ENCODE results near the gene RCL1.

RCL1 gene

GRCh38 chr9:4833781-4834560 is 41.2 kb downstream of the RCL1 start:
- peak; percentile 49 to 71 for DNase-seq
- no peak for TF ChIP-seq POLR2A (IDR thresholded peaks at IDR 0.05; ENCODE audit: low read length)
- no peak for TF ChIP-seq GATA1 (IDR thresholded peaks at IDR 0.05; ENCODE audit: low read depth, low read length)

- no peak for DNase-seq
- TF ChIP-seq POLR2A (IDR thresholded peaks at IDR 0.05; ENCODE audit: low read length) (no peak), GATA1 (IDR thresholded peaks at IDR 0.05; ENCODE audit: low read depth, low read length) (no peak)
These were observed 43.9 kb downstream of the RCL1 start for GRCh38 chr9:4836676-4837075.

DNA sequence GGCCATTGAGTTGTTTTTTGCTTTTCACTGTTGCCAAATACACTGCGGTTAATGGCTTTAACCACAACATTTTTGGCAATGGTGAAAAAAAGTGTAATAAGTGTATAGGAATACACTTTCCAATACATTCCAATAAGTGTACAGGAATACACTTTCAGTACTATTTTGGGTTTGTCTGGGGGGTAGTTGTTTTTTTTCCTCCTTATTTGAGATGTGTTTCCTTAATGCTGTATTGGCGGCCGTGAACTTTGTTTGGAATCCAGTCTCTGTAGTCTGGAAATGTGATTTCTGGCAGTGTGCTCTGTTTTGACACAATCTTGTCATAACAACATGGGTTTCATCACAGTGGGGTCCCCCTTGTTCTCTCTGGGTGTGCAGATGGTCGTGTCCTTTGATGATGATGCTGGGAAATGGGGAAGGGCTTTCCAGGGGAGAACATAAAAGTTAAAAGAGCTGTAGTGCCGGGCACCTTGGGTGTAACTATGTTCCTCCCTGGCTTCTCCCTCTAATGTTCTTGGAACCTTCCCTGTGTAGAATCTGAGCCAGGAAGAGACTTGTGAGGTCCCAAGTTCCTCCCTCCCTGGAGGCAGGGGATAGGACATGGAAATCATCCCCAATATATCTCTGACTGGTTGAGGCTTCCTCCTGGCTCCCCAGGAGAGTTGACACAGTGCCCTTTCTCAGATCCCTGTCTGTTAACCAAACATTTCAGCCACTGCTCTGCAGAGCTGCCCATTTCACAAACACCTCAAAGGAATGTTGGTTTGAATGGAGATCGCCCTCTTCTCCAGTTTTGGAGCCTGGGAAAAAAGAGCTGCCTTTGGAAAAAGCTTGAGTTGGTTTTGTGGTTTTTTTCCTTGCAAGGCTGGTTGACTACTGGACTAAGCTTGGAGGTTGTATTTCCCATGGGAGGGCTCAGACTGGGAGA is 44.8 kb downstream of the RCL1 start:
- TF ChIP-seq GATA1 (IDR thresholded peaks at IDR 0.05; ENCODE audit: low read depth, low read length), result no peak
- no peak for TF ChIP-seq POLR2A (IDR thresholded peaks at IDR 0.05; ENCODE audit: low read length)
- no peak for DNase-seq

DNA sequence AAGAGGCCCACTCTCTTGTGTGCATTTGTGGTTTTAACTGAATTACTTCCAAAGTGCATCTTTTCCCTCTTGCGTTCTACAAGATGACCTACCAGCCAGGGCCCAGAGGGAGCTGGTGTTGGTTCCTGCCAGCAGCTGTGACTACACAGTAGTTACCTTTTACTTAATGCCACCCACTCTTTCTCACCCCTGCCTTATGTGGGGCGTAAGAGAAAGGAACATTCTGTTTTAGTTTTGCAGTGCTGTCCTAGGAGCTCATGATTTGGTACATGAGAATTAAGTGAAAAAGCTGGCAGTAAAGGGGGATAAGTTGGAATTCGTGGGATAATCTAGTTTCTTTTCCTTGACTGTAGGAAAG is 45.4 kb downstream of the RCL1 start:
- TF ChIP-seq POLR2A (IDR thresholded peaks at IDR 0.05; ENCODE audit: low read length), result no peak
- no peak for TF ChIP-seq GATA1 (IDR thresholded peaks at IDR 0.05; ENCODE audit: low read depth, low read length)
- DNase-seq, result no peak

DNA sequence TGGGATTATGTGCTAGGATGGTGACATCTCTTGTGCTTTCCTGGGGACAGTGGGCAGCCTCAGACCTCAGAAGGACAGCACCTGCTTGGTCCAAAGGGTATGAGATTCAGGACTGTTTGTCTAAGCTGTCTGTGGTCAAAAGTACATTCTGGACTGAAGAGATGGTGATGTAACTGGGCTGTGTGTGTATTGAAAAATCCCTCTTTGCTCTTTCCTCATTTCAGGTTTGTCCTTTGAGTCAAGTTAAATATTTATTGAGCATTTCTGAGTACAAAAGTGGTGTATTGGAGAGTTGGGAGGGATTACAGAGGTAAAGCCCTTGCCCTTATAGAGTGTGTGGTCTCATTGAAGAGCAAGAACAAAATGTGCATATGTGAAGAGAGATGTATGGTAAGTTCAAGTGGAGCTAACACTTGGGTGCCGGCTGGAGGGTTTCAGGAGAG is 46.7 kb downstream of the RCL1 start:
- TF ChIP-seq POLR2A (IDR thresholded peaks at IDR 0.05; ENCODE audit: low read length) (no peak), GATA1 (IDR thresholded peaks at IDR 0.05; ENCODE audit: low read depth, low read length) (no peak)
- DNase-seq, result no peak

- no peak for DNase-seq
- TF ChIP-seq POLR2A (IDR thresholded peaks at IDR 0.05; ENCODE audit: low read length), result no peak
- TF ChIP-seq GATA1 (IDR thresholded peaks at IDR 0.05; ENCODE audit: low read depth, low read length), result no peak
These were observed 47.3 kb downstream of the RCL1 start for GRCh38 chr9:4840018-4840417.

GRCh38 chr9:4842213-4842612 is 49.5 kb downstream of the RCL1 start:
- no peak for DNase-seq
- TF ChIP-seq POLR2A (IDR thresholded peaks at IDR 0.05; ENCODE audit: low read length) (no peak), GATA1 (IDR thresholded peaks at IDR 0.05; ENCODE audit: low read depth, low read length) (no peak)

DNA sequence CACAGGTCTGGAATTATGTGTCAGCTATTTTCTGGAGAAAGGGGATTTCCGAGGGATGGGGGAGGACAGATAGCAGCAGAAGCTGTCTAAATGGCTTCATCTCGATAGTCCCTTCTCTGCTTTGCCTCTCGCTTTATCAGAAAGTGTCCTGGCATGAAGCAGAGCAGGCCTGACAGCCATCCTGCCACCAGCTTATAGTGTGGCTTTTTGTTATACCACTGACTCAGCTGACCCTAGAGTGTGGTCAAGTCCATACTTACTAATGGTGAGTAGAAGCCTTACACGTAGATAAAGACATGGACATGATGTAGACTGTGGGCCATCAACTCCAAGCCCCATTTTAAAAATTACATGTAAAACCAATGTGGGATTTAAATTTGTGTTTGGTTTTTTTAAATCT is 50.0 kb downstream of the RCL1 start:
- no peak for TF ChIP-seq POLR2A (IDR thresholded peaks at IDR 0.05; ENCODE audit: low read length)
- no peak for TF ChIP-seq GATA1 (IDR thresholded peaks at IDR 0.05; ENCODE audit: low read depth, low read length)
- peak in 1 of 2 experiments; percentile 18 for DNase-seq

GRCh38 chr9:4844056-4844838 is 51.5 kb downstream of the RCL1 start:
- DNase-seq, result no peak
- TF ChIP-seq GATA1 (IDR thresholded peaks at IDR 0.05; ENCODE audit: low read depth, low read length) (no peak), POLR2A (IDR thresholded peaks at IDR 0.05; ENCODE audit: low read length) (no peak)

- DNase-seq, result no peak
- TF ChIP-seq GATA1 (IDR thresholded peaks at IDR 0.05; ENCODE audit: low read depth, low read length), result no peak
These were observed 56.6 kb downstream of the RCL1 start for GRCh38 chr9:4849369-4849768.

DNA sequence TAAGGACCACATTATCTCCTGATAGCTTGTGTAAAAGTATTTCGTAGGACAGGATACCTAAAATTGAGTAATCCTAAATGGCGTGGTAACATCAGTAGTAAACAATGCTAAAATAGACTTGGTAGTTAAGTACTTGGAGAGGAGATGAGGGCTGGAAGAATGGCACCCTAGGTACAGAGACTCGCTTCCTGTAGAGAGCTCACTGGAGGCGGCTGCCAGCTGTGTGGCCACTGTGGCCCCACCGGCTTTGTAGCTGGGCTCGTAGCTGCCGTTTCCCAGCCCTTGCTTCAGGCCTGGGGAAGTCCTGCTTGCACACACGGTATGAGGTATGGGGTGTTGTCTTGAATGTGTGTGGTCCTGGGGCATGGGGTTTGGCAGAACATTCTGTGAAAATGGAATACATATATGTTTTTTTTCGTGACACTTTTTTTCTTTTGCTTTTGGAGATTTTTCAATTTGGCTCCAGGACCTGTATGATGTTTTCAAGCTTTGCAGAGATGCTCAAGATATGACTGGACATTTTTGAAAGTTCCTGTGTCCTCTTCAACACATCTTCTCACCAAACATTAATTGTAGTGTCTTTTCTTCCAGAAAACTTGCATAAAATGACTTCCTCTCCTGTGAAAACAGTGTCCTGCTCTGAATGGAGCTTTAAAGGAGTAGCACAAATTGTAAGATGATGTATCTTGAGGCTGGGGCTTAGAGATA is 58.0 kb downstream of the RCL1 start:
- DNase-seq, result peak; percentile 66 to 72

DNA sequence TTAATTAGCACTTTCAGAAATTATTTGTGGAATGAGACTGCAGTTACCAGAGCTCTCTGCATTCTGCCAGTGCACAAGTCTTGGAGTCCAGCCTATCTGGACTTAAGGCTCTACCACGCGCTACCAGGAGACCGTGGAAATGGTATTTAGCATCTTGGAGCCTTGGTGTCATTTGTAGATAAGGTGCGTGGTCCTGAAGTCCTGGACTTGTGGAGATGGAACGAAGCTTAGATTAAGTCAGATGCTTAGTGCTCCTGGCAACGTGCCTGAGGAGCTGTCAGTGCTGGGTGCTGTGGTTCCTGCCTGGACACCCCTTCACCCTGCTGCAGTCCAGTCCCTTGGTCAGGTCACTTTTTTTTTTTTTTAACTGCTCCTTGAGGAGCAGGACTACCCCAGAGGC is 59.7 kb downstream of the RCL1 start:
- TF ChIP-seq POLR2A (IDR thresholded peaks at IDR 0.05; ENCODE audit: low read length) (peak; percentile 58), GATA1 (IDR thresholded peaks at IDR 0.05; ENCODE audit: low read depth, low read length) (peak; percentile 59)
- DNase-seq, result peak; percentile 96 to 100

More for the DNA sequence above, 58.0 kb downstream of the RCL1 start:
- no peak for TF ChIP-seq POLR2A (IDR thresholded peaks at IDR 0.05; ENCODE audit: low read length)
- TF ChIP-seq GATA1 (IDR thresholded peaks at IDR 0.05; ENCODE audit: low read depth, low read length), result no peak

- DNase-seq, result no peak
- TF ChIP-seq POLR2A (IDR thresholded peaks at IDR 0.05; ENCODE audit: low read length) (no peak), GATA1 (IDR thresholded peaks at IDR 0.05; ENCODE audit: low read depth, low read length) (no peak)
These were observed 61.5 kb downstream of the RCL1 start for GRCh38 chr9:4854265-4854590.

Measured in erythroblast (primary cell).